Activated T-helper 17 cell treated with anti-CD3 and anti-CD28 coated beads, Interleukin-2, amount 50 U/mL, for 72 hours (primary cell): ENCODE results near the gene FCAMR. TPM values are rescaled to one million over a fixed set of nuclear protein-coding genes. Genes with fewer than 3 reads are reported as not detected.

ENCODE experiments used
- ATAC-seq: fragments of 150-1000 bp; cut with Tn5 transposase; replicated peaks from 2 replicates; pipeline ENCODE4 v1.10.0; 2021; ENCODE audit warnings: mild to moderate bottlenecking, moderate library complexity
- H3K27ac Mint-ChIP-seq: one replicate; pipeline ENCODE4 v1.8.0; 2022; ENCODE audit warnings: mixed read lengths
- H3K27me3 Mint-ChIP-seq: one replicate; pipeline ENCODE4 v1.8.0; 2022; ENCODE audit warnings: mixed read lengths
- H3K36me3 Mint-ChIP-seq: one replicate; pipeline ENCODE4 v1.8.0; 2022; ENCODE audit warnings: low read depth, mild to moderate bottlenecking, mixed read lengths
- H3K4me1 Mint-ChIP-seq: one replicate; pipeline ENCODE4 v1.8.0; 2022; ENCODE audit warnings: mixed read lengths
- H3K4me3 Mint-ChIP-seq: one replicate; pipeline ENCODE4 v1.8.0; 2022; ENCODE audit warnings: mild to moderate bottlenecking, mixed read lengths
- H3K9me3 Mint-ChIP-seq: one replicate; pipeline ENCODE4 v1.8.0; 2022; ENCODE audit warnings: mixed read lengths
- total RNA-seq, 2 donors: library from RNA; stranded (reverse); gene quantifications; one replicate each; pipeline ENCODE4 v1.2.3, GENCODE V29; 2022

FCAMR gene
- total RNA-seq, 2 donors from 2014 or later: not detected

GRCh38 chr1:207006083-207006482 lies 35.8 kb upstream of the FCAMR start:
- H3K36me3 Mint-ChIP-seq: no peaks in the 10 kb centered on the region
- no peak overlapping the region for H3K27ac Mint-ChIP-seq
- no peak for ATAC-seq
- no peaks in the 10 kb centered on the region for H3K9me3 Mint-ChIP-seq
- H3K4me1 Mint-ChIP-seq: peaks cover 6% of the 10 kb centered on the region
- peaks cover 17% of the 10 kb centered on the region for H3K27me3 Mint-ChIP-seq
- H3K4me3 Mint-ChIP-seq: no peak overlapping the region

GRCh38 chr1:207004931-207005830 lies 34.9 kb upstream of the FCAMR start:
- H3K36me3 Mint-ChIP-seq: no peaks in the 10 kb centered on the region
- peaks cover 16% of the 10 kb centered on the region for H3K27me3 Mint-ChIP-seq
- H3K4me1 Mint-ChIP-seq: peaks cover 6% of the 10 kb centered on the region
- no peak overlapping the region for H3K27ac Mint-ChIP-seq
- H3K9me3 Mint-ChIP-seq: no peaks in the 10 kb centered on the region
- ATAC-seq: no peak
- H3K4me3 Mint-ChIP-seq: no peak overlapping the region

GRCh38 chr1:207003210-207003609 lies 33.0 kb upstream of the FCAMR start:
- Mint-ChIP-seq H3K36me3 (no peaks in the 10 kb centered on the region), H3K4me3 (no peak overlapping the region), H3K9me3 (no peaks in the 10 kb centered on the region), H3K4me1 (peaks cover 6% of the 10 kb centered on the region), H3K27ac (no peak overlapping the region), H3K27me3 (peaks cover 16% of the 10 kb centered on the region)
- no peak for ATAC-seq

- Mint-ChIP-seq H3K4me3 (no peak overlapping the region), H3K4me1 (peaks cover 6% of the 10 kb centered on the region), H3K9me3 (no peaks in the 10 kb centered on the region), H3K27ac (no peak overlapping the region), H3K36me3 (no peaks in the 10 kb centered on the region), H3K27me3 (peaks cover 15% of the 10 kb centered on the region)
- no peak for ATAC-seq
Measured at GRCh38 chr1:207002724-207003146, 32.5 kb upstream of the FCAMR start.

- Mint-ChIP-seq H3K36me3 (no peaks in the 10 kb centered on the region), H3K4me3 (no peak overlapping the region), H3K4me1 (peaks cover 6% of the 10 kb centered on the region), H3K9me3 (no peaks in the 10 kb centered on the region), H3K27ac (no peak overlapping the region), H3K27me3 (peaks cover 9% of the 10 kb centered on the region)
- ATAC-seq: no peak
Measured at GRCh38 chr1:207001492-207002245, 31.4 kb upstream of the FCAMR start.

GRCh38 chr1:207000651-207001291 lies 30.5 kb upstream of the FCAMR start:
- Mint-ChIP-seq H3K9me3 (no peaks in the 10 kb centered on the region), H3K4me1 (peaks cover 6% of the 10 kb centered on the region), H3K36me3 (no peaks in the 10 kb centered on the region), H3K27ac (no peak overlapping the region), H3K27me3 (peaks cover 3% of the 10 kb centered on the region), H3K4me3 (no peak overlapping the region)
- ATAC-seq: no peak

GRCh38 chr1:206998816-206999215 lies 28.6 kb upstream of the FCAMR start:
- Mint-ChIP-seq H3K36me3 (no peaks in the 10 kb centered on the region), H3K4me3 (no peak overlapping the region), H3K4me1 (no peaks in the 10 kb centered on the region), H3K27me3 (peaks cover 8% of the 10 kb centered on the region), H3K9me3 (no peaks in the 10 kb centered on the region), H3K27ac (no peak overlapping the region)
- ATAC-seq: no peak

GRCh38 chr1:206992790-206993189 lies 22.5 kb upstream of the FCAMR start:
- H3K4me1 Mint-ChIP-seq: no peaks in the 10 kb centered on the region
- no peak overlapping the region for H3K4me3 Mint-ChIP-seq
- no peaks in the 10 kb centered on the region for H3K9me3 Mint-ChIP-seq
- peaks cover 25% of the 10 kb centered on the region for H3K27me3 Mint-ChIP-seq
- ATAC-seq: no peak
- H3K27ac Mint-ChIP-seq: no peak overlapping the region
- no peaks in the 10 kb centered on the region for H3K36me3 Mint-ChIP-seq

GRCh38 chr1:206987873-206988272 lies 17.6 kb upstream of the FCAMR start:
- Mint-ChIP-seq H3K27ac (no peak overlapping the region), H3K4me1 (no peaks in the 10 kb centered on the region), H3K9me3 (no peaks in the 10 kb centered on the region), H3K36me3 (no peaks in the 10 kb centered on the region), H3K27me3 (peaks cover 36% of the 10 kb centered on the region), H3K4me3 (no peak overlapping the region)
- no peak for ATAC-seq

GRCh38 chr1:206986885-206987284 lies 16.6 kb upstream of the FCAMR start:
- Mint-ChIP-seq H3K4me1 (no peaks in the 10 kb centered on the region), H3K36me3 (no peaks in the 10 kb centered on the region), H3K27me3 (peaks cover 30% of the 10 kb centered on the region), H3K4me3 (no peak overlapping the region), H3K9me3 (no peaks in the 10 kb centered on the region), H3K27ac (no peak overlapping the region)
- no peak for ATAC-seq

GRCh38 chr1:206986402-206986801 lies 16.1 kb upstream of the FCAMR start:
- no peak overlapping the region for H3K27ac Mint-ChIP-seq
- H3K4me3 Mint-ChIP-seq: no peak overlapping the region
- H3K9me3 Mint-ChIP-seq: no peaks in the 10 kb centered on the region
- H3K36me3 Mint-ChIP-seq: no peaks in the 10 kb centered on the region
- ATAC-seq: no peak
- H3K27me3 Mint-ChIP-seq: peaks cover 30% of the 10 kb centered on the region
- no peaks in the 10 kb centered on the region for H3K4me1 Mint-ChIP-seq

GRCh38 chr1:206985162-206985749 lies 15.0 kb upstream of the FCAMR start:
- no peak for ATAC-seq
- Mint-ChIP-seq H3K27me3 (peaks cover 28% of the 10 kb centered on the region), H3K4me1 (no peaks in the 10 kb centered on the region), H3K4me3 (no peak overlapping the region), H3K27ac (no peak overlapping the region), H3K36me3 (no peaks in the 10 kb centered on the region), H3K9me3 (no peaks in the 10 kb centered on the region)

GRCh38 chr1:206982216-206982615 lies 12.0 kb upstream of the FCAMR start:
- H3K27me3 Mint-ChIP-seq: peaks cover 24% of the 10 kb centered on the region
- no peaks in the 10 kb centered on the region for H3K36me3 Mint-ChIP-seq
- no peaks in the 10 kb centered on the region for H3K4me1 Mint-ChIP-seq
- H3K9me3 Mint-ChIP-seq: no peaks in the 10 kb centered on the region
- no peak overlapping the region for H3K4me3 Mint-ChIP-seq
- ATAC-seq: peak; percentile 77
- no peak overlapping the region for H3K27ac Mint-ChIP-seq

GRCh38 chr1:206979379-206980043 lies 9.3 kb upstream of the FCAMR start:
- peak; percentile 32 for ATAC-seq
- no peak overlapping the region for H3K27ac Mint-ChIP-seq

More at GRCh38 chr1:206979379-206980043, 9.3 kb upstream of the FCAMR start:
- H3K4me3 Mint-ChIP-seq: no peak overlapping the region
- no peaks in the 10 kb centered on the region for H3K36me3 Mint-ChIP-seq
- H3K4me1 Mint-ChIP-seq: no peaks in the 10 kb centered on the region
- peaks cover 9% of the 10 kb centered on the region for H3K27me3 Mint-ChIP-seq
- H3K9me3 Mint-ChIP-seq: no peaks in the 10 kb centered on the region
